HG02852 (cell line): Measurements from ENCODE around the gene IL20.
"Not testable (repeated sequence)": the region's sequence is repeated elsewhere in the genome, so short reads cannot be mapped to it uniquely, and the experiment has no call there.

Experiments
- ATAC-seq: cut with Tn5 transposase; IDR thresholded peaks from one replicate; pipeline ENCODE4 v1.9.1; 2021; ENCODE audit warnings: mild to moderate bottlenecking, moderate library complexity; ENCODE audit not compliant: unreplicated experiment

IL20 gene

DNA sequence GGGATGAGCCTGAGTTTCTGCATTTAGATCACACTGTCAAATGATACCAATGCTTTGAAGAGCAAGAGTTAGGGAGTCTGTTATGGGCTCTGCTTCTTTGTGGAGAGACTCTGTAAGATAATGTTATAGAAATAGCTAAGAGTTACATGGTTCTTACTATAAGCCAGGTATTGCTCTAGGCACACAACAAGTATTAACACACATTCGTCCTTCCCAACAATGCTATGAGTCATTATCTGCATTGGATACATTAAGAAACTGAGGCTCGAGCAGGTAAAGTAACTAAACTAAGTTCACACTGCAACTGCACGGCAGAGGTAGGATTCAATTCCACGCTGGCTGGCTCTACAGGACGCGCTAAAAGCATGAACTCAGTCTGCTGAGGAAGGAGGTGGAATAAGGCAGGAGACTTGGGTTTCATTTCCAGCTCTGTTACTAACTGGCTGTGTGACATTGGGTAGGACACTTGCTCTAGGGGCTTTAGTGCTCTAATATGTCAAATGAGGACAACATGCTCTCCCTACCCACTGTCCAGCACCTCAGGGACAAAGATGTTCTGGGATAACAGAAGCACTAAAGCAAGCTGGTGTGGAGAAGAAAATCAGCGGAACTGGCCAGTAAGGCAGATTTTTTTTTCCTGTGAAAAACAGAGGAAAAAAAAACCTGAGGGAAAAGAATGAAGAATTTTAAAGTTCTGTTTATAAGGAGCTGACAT is 23.7 kb upstream of the IL20 start:
- ATAC-seq: no peak

DNA sequence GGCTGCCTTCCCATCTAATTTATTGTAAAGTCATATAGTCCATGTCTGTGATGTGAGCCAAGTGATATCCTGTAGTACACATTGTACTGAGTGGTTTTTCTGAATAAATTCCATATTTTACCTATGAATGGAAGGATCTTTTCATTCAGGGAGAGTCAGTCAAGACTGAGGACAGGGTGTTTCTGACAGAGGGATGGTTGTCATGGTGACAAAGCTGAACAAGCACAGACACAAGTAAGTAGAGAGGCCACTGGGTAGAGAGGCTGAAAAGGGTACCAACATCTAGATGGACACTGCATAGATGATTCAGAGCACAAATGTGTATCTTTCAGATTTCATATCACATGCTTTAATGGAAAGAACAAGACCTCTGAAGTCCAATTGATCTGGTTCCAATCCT is 22.6 kb upstream of the IL20 start:
- no peak for ATAC-seq

DNA sequence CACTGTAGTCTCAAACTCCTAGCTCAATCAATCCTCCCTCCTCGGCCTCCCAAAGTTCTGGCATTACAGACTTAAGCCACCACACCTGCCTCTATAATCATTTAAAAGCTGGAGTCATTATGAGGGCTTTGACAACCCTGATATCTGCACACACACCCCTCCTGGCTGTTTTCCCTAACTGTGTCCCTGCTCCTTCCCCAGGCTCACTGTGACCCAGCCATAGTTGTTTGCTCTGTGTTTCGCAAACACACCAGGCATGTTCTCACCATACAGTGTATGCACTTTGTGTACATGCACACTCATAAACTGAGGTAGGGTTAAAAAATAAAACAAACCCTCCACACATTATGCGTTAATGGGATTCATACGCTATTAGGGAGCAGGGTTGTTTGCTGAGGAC is 21.8 kb upstream of the IL20 start:
- ATAC-seq: no peak

DNA sequence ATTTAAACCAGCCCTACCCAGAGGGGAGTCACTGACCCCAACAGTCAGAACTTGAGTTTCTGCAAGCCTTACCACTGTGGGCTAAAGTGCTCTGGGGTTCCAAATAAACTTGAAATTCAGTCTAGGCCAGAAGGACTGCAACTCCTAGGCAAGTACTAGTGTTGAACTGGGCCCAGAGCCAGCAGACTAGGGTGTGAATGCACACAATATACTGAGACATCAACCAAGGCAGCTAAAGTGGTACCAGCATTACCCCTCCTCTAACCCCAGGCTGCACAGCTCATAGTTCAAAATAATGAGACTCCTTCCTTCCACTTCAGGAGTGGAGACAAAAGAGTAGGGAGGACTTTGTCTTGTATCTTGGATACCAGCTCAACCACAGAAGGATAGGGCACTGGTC is 18.9 kb upstream of the IL20 start:
- no peak for ATAC-seq

DNA sequence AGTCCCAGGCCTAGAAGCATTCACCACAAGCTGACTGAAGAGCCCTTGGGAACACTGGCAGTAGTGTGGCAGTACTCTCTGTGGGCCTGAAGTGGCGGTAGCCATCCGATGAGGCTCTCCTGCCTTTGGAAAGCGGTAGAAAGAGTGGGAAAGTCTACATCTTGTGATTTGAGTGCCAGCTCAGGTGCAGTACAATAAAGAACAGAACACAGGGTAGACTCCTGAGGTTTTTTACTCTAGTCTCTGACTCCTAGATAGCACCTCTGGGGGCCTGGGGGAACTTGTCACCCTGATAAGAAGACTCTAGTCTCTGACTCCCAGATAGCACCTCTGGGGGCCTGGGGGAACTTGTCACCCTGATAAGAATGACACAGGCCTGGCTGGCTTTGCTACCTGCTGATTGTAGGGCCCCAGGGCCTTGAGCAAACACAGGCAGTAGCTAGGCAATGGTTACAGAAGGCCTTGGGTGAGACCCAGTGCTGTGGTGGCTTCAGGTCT is 18.0 kb upstream of the IL20 start:
- no peak for ATAC-seq

DNA sequence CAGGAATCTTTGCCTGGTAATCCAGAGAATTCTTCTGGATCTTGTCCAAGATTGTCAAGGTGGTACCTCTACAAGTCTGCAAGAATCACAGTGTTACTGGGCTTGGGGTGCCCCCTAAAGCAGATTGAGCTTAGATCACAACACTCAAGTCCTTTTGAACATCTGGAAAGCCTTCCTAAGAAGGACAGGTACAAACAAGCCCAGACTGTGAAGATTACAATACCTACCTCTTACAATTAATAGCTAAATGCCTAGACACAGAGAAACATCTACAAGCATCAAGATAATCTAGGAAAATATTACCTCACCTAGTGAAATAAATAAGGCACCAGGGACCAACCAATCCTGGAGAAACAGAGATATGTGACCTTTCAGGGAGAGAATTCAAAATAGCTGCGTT is 17.5 kb upstream of the IL20 start:
- ATAC-seq: no peak

DNA sequence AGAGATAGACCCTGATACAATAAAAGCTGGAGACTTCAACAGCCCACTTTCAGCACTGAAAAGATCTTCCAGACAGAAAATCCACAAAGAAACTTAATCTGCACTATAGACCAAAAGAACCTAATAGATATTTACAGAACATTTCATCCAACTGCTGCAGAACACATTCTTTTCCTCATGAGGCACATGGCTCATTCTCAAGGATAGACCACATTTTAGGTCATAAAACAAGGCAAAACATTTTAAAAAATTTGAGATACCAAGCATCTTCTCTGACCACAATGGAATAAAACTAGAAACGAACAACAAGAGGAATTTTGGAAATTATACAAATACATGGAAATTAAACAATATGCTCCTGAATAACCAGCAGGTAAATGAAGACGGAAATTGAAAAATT is 15.0 kb upstream of the IL20 start:
- no peak for ATAC-seq

DNA sequence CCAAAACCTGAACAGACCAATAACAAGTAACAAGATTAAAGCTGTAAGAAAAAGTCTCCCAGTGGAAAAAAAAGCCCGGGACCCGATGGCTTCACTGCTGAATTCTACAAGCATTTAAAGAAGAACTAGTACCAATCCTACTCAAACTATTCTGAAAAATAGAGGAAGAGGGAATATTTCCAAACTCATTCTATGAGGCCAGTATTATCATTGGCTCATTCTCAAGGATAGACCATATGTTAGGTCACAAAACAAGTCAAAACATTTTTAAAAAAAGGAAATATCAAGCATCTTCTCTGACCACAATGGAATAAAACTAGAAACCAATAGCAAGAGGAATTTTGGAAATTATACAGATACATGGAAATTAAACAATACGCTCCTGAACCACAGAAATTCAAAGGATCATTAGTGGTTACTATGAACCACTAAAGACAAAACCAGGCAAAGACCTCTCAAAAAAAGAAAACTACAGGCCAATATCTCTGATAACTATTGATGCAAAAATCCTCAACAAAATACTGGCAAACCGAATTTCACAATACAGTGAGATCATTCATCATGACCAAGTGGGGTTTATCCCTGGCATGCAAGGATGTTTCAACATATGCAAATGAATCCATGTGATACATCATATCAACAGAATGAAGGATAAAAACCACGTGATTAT is 13.9 kb upstream of the IL20 start:
- no peak for ATAC-seq

DNA sequence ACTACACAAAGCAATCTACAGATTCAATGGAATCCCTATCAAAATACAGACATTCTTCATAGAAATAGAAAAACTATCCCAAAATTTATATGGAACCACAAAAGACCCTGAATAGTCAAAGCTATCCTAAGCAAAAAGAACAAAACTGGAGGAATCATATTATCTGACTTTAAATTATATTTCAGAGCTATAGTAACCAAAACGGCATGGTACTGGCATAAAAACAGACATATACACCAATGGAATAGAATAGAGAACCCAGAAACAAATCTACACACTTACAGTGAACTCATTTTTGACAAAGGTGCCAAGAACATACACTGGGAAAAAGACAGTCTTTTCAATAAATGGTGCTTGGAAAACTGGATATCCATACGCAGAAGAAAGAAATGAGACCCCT is 12.8 kb upstream of the IL20 start:
- ATAC-seq: not testable (repeated sequence)

DNA sequence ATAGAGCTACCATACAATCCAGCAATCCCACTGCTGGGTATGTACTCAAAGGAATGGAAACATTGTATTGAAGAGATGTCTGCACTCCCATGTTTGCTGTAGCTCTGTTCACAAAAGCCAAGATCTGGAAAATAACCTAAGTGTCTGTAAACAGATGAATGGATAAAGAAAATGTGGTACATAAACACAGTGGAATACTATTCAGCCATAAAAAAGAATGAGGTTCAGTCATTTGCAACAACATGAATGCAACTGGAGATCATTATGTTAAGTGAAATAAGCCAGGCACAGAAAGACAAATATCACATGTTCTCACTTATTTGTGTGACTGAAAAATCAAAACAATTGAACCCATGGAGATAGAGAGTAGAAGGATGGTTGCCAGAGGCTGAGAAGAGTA is 11.7 kb upstream of the IL20 start:
- ATAC-seq: not testable (repeated sequence)

DNA sequence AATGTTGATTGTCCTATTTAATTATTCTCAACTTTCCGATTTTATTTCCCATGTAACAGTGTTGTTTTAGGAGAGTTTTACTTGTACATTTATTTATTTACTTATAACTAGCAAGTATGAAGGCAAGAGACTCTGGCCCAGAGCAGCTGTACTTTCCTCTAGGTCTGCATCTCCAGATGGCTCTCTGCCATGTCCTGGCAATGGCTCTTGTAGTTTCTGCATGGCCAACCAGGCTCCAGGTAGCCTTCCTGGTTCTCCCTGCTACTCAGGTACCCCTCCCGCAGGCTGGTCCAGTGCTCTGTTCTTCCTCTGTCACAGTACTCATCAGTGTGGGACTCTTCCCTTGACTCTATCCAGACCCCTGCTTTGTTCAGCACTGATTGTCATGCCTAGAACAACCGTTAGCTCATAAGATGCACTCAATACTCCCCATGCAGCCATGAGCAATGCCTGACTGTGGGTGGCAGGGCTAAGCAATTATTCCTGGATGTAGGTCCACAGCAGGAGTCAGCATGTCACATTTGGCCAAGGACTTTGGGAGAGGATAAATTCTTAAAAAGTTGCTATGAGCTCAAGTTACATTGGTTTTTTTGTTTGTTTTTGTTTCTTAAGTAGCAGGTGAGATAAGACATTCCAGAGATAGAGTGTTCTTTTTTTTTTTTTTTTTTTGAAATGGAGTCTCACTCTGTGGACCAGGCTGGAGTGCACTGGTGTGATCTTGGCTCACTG is 10.9 kb upstream of the IL20 start:
- ATAC-seq: no peak

DNA sequence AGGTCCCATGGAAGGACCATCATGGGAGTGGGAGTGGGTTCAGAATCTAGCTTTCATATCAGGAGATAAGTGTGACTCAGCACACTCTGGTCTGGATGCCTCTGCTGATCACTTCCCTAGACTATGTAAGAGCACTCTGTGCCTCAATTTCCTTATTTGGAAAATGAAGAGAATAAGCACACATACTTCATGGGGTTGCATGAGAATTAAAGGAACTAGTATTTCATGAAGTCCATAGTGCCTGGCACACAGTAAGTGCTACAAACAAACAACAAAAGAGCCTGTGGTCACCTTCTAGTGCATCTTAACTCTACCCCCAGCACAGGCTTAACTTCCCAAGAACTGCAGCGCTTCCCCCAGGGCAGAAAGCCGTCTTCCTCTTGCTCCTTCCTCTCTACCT is 9.6 kb upstream of the IL20 start:
- no peak for ATAC-seq

DNA sequence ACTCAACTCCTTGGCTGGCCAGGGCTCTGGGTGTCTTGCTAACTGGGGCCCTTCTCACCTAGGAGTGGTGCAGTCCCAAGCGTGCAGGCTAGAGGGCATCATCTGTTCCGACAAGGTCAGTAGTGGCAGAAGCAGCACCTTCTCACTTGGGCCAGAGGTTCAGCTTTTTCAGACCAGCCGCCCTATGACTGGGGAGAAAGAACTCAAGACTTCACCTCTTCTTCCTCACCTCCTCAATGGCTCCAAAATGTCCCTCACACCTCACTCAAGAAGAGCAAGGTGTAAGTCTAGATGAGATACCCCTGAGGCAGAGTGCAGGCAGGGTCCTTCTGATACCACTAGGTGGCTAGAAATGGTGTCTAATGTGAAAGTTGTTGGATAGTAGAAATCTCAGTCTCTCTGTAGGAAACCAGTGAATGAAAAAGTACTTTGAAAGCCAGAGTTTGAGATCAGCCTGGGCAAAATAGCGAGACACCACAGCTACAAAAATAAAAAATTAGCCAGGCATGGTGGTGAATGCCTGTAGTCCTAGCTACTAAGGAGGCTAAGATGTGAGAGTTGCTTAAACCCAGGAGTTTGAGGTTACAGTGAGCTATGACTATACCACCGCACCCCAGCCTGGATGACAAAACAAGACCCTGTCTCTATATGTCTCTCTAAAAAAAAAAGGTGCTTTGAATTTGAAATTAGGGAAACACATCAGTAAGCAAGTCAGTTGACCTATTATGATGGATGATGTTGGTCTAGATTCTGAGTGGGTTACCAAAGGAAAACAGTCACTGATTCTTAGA is 8.6 kb upstream of the IL20 start:
- no peak for ATAC-seq

DNA sequence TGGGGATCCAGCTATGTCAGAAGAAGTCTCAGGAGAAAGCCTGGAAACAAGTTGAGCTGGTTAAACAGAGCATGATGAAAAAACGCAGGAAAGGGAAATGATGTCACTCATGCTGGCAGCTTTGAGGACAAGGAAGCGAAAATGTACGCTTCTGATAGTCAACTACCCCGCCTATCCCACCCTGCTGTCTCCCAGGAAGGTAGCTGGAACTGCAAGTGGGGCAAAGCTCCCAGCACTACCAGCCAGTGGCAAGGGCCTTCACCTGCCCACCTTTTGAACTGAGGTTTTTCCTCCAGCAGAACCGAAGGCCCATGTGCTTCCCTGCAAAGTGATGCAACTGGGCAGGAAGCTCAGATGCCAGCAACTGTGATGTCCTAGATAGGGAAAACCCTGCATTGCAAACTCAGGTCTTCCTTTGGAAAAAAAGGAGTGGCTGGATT is 6.3 kb upstream of the IL20 start:
- ATAC-seq: no peak

DNA sequence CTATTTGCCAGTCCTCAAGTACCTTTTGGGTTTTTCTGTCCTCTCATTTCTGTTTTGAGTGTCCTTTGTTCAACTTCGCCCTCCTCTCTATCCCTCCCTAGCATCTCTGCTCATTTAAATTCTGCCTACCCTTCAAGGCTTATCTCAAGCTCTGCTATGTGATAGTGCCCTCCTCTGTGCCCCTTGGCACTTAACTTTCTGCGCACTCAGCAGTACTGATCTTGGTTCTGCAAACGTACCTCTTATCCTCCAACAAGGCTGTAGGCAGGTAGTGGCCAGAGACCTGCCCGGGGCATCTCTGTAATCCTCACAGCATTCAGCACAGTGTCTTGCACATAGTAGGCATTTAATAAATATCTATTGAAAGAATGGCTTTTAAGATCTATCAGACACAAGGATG is 5.3 kb upstream of the IL20 start:
- ATAC-seq: no peak

DNA sequence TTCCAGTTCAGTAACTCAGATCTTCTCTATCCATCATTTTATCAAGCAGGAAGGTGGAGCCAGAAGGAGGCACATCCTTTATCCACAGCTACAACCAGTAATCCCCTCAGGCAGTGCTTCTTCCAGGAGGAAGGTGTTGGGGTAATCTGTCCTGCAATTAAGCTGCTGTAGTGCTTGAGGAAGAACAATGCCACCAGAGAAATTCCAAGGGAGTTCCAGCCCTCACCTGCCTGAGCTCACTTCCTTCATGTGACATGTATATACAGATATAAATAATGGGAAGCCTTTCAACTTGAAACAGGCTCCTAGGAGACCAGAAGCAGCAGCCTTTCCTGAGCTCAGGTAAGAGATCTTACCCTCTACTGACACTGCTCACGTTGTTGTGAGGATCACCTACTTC is 2.2 kb upstream of the IL20 start:
- ATAC-seq: no peak

DNA sequence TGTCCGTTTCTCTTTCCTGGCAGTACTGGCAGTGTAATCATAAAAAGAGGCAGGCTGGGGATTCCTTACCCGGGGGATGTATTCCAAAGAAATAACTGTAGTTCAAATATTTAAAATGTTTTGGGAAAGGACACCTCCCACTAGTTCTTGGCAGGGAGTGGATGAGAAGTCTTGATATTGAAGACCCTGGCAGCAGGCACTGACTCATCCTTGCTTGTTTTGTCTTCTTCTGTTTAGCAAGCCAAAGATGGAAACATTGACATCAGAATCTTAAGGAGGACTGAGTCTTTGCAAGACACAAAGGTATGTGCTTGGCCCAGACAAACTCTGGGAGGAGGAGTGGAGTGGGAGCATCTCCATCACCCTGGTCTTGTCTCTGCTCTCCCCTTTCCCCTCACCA is 639 bp downstream of the IL20 start:
- ATAC-seq: no peak

DNA sequence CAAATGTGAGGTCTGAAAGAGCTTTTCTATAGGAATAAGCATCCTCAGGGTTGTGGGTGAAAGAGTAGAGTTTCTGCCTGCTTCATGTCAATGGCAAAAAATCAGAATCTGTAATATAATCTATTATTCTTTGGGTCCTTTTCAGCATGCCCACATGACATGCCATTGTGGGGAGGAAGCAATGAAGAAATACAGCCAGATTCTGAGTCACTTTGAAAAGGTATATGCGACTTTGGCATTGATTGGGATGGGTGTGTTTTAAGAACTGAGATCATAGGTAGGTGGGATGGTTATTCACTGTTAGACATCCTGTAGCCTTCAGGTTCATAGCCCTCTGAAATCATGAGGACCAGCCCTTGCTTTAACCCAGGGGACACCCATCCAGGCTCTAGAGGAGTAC is 1.8 kb downstream of the IL20 start:
- ATAC-seq: no peak

DNA sequence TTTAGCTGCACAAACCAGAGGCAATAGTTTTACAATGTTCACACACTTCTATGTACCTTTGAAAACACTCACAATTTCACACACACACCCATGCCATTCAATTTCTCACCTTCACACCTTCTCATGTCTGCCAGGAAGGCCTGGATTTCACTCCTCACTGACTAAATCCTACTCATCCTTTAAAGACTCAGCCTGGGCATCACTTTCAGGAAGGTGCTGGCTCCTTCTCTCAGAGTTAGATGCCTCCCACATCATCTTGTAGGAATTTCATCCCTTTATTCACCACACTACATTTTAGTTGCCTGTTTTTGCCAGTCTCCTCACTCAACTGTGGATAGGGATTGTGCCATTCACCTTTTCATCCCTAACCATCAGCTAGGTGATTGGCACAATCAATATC is 2.3 kb downstream of the IL20 start:
- no peak for ATAC-seq

DNA sequence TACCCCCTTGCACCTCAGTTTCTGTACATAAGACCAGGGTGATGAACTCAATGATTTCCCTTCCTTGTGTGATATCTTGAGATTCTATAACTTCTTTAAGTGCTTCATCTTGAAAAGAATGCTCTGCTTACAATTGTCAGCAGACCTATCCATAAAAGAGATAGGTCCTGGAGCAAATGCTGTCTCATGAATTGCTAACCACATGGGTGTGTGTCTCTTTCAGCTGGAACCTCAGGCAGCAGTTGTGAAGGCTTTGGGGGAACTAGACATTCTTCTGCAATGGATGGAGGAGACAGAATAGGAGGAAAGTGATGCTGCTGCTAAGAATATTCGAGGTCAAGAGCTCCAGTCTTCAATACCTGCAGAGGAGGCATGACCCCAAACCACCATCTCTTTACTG is 2.8 kb downstream of the IL20 start:
- no peak for ATAC-seq

DNA sequence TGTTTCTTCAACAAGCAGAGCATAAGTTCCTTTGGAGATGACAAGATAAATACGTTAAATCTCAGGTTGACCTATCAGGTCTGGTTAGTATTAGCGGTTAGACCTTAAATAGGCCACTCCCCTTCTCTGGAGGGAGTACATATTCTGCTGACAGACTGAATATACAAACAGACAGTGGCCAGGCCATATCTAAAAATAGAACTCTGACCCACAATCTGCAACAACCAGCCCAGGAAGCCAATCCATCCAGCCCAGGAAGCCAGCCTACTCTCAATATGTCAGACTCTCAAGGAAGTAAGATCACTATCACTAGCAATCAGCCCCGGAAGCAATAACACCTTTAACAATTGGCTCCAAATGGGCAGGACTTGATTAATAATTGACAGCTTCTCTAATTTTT is 6.7 kb downstream of the IL20 start:
- no peak for ATAC-seq
